Cardiac septum (tissue), 1 donor: ENCODE results near the gene CDH23. TPM values are rescaled to one million over a fixed set of nuclear protein-coding genes. Genes with fewer than 3 reads are reported as not detected.

Experiments
- DNase-seq: peaks from one replicate; pipeline ENCODE4 v3.0.0-alpha.2; 2020; ENCODE audit warnings: low spot score
- intact Hi-C: fragments of 100-400 bp; cut with DNase I; formaldehyde crosslinking; loops from one replicate; pipeline ENCODE4 v1.14.0; 2022
- total RNA-seq: library from RNA; stranded (reverse); fragmentation: NEBNext Ultra II Directional; extraction: Animal tissue kit (Norgen Biotek cat#: 25700); gene quantifications from one replicate; pipeline ENCODE4 v1.2.1, GENCODE V29; 2021
- donor health status: DM: no; HTN: no; CAD: no.

The CDH23 gene
- total RNA-seq, 1 donor from 2014 or later: 9.3 TPM

- intact Hi-C loops: no loop called here
- DNase-seq: no peak
Measured at GRCh38 chr10:71390461-71390835, 6.3 kb upstream of the CDH23 start.

GRCh38 chr10:71390921-71391690, 5.6 kb upstream of the CDH23 start:
- intact Hi-C loops: no loop called here
- no peak for DNase-seq

GRCh38 chr10:71391701-71392100, 5.0 kb upstream of the CDH23 start:
- intact Hi-C loops: no loop called here
- no peak for DNase-seq

DNA sequence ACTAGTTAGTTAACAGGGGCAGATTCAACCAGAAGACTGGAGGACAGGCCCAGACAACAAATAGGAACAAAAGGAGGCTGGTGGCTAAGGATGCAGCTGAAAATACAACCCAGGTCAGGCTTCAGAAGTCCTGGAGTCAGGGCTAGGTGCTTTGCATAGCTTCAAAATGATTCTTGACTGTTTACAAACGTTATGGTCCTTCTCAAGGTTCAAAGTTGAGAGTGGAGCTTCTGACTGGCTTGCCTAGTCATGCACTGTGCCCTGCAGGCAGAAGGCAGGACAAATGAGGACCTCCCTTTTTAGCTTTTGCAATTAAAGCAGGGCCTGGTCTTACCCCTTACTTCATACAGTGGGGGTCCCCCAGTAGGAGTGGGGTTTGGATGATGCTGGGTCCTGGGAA, 4.4 kb upstream of the CDH23 start:
- intact Hi-C loops: no loop called here
- DNase-seq: no peak

DNA sequence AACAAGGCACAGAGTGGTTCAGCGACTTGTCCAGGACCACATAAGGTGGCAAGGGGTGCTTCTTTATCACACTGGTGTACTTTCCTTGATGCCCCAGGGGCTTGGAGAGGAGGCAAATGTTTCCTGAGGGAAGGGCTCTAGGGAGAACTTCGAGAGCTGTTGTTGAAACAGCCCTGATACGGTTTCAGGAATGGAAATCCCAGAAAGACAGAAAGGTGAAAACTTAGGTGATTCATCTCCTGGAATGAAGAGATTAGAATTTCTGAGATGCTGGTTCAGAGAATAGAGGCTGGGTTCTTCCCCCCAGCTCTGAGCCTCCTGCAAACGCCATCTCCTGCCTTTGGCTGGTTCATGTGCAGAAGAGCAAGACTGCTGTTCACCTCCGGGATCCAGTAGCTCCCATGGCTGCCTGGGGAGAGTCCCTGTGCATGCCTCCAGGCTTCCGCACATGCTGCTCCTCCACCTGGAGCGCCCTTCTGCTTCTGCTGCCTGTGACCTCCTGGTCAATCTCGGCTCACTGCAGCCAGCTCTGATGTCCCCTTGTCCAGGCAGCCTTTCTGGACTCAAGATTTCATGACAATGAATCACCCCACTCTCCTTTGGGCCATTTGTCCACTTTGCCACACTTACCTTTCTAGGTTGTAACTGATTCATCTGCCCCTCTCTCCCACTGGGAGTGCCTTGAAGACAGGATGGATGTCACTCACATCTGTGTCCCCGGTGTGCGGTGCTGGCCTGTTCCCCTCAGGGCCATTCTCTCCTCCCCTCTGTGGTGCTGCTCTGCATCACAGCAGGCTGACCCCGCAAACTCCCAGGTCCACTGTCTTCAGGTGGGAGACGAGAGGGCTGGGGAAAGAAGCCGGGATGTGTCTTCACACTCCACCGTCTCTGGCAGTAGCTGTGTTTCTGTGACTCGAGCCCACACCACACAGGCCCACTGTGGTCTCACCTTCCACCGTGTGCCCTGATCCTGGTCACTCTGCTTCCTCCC, 3.6 kb upstream of the CDH23 start:
- no peak for DNase-seq
- intact Hi-C loops: no loop called here

DNA sequence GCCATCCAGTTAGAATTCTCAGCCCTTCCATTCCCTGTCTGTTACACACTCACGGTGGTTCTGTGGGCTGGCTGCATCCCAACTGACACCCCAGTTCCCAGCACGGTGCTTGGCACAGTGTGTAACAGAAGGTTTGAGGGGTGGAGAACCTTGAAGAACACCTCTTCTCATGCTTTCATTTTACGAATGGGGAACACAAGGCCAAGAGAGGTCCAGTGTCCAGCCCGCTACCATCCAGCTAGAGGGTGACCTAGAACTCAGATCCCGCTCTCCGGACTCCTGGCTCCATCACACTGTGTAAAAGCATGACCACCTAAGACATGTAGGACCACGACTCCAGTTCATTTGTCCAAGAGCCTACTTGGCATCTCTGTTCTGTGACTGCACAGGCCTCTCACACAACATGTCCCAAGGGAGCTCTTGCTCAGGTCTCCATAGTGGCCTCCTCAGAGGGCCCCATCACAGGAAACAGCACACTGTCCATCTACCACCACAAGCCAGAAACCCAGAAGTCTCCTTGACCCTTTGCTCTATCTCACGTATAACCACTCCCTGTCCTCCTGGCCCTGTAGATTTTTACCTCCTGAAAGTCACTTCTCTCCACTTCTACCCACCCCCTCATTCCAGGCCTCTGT, 2.8 kb upstream of the CDH23 start:
- intact Hi-C loops: no loop called here
- DNase-seq: no peak

DNA sequence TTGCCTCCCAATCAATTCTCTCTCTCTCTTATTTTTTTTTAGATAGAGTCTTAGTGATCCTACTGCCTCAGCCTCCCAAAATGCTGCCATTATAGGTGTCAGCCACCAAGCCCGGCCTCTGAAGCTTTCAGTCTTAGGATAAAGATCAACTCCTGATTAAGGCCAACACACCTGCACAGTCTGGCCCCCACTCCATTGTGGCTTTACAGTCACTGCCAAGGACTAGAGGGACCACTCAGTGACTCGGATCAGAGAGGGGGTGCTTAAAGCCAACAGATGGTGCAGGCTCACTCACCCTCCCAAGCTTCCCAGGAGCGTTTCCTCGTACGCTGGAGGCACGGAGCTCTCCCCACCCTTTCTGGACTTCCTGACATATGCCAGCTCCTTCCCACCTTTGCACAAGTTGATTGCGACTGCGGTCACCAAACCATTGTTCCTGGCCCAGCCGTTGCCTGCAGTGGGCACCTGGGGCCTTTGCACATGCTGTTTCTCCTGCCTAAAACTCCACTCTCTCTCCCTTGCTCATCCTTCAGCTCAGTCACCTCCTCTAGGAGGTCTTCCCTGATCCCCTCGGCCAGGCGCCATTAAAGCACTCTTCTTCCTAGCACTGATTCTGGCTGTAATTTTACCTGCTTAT, 1.7 kb upstream of the CDH23 start:
- intact Hi-C loops: loop anchor here (5.0 kb wide), 1 partner anchor 312 kb away; no protein-coding TSS in a partner anchor
- no peak for DNase-seq

DNA sequence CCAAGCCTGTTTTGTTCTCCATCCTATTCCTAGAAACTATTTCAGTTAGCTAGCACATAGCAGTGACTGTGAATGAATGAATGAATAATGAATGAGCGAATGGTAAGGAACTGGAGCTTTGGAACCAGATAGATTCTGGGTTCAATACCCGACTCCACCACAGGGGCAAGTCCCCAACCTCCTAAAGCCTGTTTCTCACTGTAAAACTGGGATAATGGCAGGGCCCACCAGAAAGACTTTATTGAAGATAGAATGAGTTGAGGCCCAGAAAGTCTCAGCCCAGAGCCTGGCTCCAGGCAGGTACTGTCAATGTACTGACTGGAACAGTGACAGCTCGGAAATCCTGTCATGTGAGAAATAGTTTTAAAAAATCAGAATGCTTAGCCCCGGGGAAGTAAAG, 1.1 kb upstream of the CDH23 start:
- intact Hi-C loops: loop anchor here (1.0 to 5.0 kb wide), 4 partner anchors 89 to 312 kb away; no protein-coding TSS in a partner anchor
- no peak for DNase-seq

DNA sequence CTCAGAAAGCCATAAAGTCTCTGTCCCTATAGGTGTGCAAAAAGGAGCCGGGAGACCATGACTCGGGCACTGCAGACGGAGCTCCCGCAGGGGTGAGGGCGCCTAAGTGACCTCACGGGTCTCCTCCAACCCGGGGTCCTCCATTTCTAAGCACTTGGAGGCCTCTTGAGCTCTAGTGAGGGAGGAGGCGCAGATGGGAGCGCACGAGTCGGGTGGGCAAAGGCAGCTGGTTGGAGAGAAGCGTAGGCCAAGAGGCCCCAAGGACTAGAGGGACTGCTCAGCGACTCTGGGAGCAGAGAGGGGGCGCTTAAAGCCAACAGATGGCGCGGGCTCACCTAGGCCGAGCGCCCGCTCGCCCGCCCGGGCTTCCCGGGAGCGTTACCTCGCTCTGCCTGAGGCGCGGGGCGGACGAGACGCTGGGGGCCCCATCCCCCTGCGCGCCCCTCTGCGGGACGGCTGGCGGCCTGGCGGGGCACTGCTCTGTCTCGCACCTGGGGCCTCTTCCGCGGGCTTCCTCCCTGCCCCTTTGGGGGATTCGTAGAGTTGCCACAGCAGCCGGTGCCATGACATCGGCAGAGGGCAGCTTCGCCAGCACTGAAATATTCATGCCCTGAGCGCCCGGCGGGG, 523 bp upstream of the CDH23 start:
- intact Hi-C loops: loop anchor here (1.0 to 5.0 kb wide), 4 partner anchors 88 to 311 kb away; no protein-coding TSS in a partner anchor
- DNase-seq: peak; percentile 82

- intact Hi-C loops: loop anchor here (2.0 to 5.0 kb wide), 3 partner anchors 43 to 310 kb away; no protein-coding TSS in a partner anchor
- DNase-seq: no peak
Measured at GRCh38 chr10:71397296-71398212, 834 bp downstream of the CDH23 start.

- intact Hi-C loops: loop anchor here (2.0 to 5.0 kb wide), 2 partner anchors 42 to 308 kb away; no protein-coding TSS in a partner anchor
- DNase-seq: no peak
Measured at GRCh38 chr10:71398976-71399375, 2.3 kb downstream of the CDH23 start.

DNA sequence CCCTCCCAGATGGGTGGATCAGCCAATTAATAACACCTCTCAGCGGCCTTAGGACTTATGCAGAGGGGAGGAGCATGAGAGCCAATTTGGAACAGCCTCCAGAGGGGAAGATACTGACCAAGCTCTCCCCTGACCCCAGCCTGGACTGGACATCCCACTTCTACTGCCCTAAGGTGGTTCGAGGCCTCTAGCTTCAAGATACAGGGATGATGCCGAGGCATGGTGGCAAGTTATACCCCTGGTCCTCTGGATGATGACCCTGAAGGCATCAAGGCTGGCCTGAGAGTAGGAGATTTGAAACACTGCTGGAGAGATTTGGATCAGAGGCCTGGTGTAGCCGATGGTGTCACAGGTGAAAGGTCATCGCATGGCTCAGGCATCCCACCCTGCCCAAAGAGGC, 3.2 kb downstream of the CDH23 start:
- intact Hi-C loops: loop anchor here (2.0 to 5.0 kb wide), 2 partner anchors 41 to 307 kb away; no protein-coding TSS in a partner anchor
- no peak for DNase-seq

- intact Hi-C loops: no loop called here
- no peak for DNase-seq
Measured at GRCh38 chr10:71401056-71401455, 4.3 kb downstream of the CDH23 start.

DNA sequence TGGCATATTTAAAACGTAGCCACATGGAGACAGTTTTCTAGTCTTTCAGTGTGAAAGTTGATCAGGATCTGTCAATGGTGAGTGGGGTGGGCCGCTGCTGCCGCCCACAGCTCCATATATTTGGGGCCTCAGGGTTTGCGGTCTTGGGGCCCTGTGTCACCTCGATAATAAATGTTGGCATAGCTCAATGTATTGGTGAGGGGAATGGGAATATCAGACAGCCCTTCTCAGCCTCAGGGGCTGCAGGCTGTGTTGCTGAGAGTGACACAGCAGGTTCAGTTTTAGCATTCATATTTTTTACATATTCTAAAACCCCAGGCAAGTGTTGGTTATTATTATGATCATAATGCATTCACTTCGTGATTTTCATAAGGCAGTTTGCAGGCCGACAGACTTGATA, 5.3 kb downstream of the CDH23 start:
- intact Hi-C loops: no loop called here
- no peak for DNase-seq

DNA sequence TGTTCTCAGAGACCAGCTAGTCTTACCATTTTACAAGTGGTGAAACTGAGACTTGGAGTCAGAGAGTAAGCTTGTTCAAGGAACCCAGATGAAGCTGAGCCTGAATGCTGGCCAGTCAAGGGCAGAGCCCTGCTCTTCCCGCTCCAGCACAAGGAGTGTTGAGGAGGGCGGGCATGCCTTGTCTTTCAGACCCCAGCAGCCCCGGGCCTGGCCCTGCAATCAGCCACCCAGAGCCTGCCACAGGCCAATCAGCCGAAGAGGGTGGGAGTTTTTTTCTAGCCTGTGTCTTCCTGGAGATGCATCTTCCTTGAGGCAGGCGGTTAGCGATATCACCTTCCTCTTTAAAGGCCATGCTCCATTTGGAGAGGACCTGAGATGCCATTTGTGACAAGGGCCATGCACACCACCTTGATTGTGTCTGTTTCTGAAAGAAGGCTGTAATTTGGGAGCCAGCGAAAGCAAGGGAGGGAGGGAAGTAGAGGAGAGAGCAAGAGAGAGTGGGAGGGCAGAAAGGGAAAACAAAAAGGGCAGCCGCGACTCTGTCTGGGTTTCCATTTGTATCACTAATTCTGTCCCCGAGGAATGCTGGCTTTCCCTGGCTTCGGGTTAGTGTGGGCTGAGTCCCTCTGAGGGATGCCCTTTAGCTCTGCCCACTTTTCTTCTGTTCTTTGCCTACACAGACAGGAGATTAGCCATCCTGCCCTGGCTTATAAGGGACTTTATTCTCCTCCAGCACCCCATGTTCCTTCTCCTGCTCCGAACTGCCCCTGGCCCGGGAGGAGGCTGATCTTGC, 8.0 kb downstream of the CDH23 start:
- intact Hi-C loops: no loop called here

DNA sequence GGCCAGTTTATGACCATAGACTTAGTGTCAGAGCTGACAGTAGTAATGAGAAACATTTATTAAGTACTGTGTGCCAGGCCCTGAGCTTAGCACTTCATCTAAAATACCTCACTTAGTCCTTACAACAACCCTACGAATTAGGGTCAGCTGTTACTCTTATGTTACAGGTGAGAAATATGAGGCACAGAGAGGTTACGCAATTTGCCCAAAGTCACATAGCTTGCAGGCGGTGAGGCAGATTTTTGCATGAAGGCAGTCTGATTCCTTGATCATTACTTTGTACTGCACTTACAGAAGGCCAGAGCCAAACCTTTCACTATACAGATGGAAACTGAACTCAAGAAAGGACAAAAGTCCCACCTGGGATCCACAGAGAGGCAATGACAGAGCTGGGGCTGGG, 10.2 kb downstream of the CDH23 start:
- intact Hi-C loops: no loop called here
- no peak for DNase-seq

More for the DNA sequence above, 8.0 kb downstream of the CDH23 start:
- no peak for DNase-seq
